ENCODE measurements around the gene MTMR2. TPM values are rescaled to one million over a fixed set of nuclear protein-coding genes. Genes with fewer than 3 reads are reported as not detected.
"Not testable (repeated sequence)": the region's sequence is repeated elsewhere in the genome, so short reads cannot be mapped to it uniquely, and the experiment has no call there.

MTMR2 gene
- total RNA-seq, 1 donor, result 8.3 TPM

DNA sequence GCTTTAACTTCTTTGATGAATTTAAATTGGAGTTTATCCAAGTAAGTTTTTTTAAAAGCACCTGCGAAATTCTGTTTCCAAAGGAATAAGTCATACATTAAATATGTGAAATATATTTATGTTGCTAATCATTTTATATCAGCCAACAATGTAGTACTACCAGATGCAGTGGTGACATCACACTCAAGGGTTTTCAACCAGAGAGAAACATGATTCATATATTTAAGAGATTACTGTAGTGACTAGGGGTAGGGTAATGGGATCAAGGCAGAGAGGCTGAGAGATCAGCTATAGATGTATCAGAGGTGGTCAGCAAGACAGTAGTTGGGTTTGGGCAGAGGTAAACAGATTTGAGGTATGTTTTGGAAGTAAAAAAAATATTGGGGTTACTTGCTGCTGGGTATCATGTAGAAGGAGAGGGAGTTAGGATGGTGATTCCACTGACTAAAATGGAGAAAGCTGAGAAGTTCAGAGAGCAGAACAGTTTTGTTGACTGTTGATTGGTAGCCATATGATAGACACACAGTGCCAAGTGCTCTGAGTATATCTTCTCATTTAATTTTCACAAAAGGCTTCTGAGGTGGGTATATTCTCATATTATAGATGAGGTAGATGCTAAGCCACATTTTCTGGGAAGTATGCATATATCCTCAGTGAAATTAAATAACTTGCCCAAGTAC lies 94.2 kb downstream of the MTMR2 start:
- DNase-seq (ENCODE audit: low read depth in 2 of 3, low spot score in 2 of 3), result no peak

DNA sequence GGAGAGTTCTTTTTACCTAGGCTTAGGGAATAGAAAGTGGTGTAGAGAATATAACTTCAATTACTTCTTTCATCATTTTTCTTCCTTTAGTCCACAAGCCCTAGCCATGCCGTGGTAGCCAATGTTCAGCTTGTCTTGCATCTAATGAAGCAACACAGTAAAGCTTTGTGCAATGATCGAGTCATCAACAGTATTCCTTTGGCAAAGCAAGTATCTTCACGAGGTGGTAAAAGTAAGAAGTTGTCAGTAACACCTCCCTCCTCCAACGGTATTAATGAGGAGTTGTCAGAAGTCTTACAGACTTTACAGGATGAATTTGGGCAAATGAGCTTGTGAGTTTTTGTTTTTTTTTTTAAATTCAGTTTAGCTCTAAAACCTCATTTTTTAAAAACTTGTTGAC lies 96.2 kb downstream of the MTMR2 start:
- DNase-seq (ENCODE audit: low read depth in 2 of 3, low spot score in 2 of 3), result no peak

DNA sequence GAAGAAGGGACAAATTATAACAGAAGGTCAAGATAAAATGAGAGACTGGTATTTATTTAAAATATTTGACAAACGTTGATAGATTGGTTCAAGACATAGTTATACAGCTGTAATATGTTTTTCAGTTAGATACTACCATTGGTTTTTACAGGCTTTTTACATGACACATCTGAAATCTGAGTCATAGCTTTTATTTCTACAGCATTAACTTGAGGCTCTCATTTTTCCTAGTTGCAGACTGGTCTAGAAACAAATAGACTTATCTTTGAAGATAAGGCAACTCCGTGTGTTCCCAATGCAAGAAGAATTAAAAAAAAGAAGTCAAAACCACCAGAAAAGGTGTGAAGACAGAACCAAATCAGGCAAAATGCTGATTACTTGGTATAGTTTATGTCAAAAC lies 102.3 kb downstream of the MTMR2 start:
- DNase-seq (ENCODE audit: low read depth in 2 of 3, low spot score in 2 of 3), result no peak

DNA sequence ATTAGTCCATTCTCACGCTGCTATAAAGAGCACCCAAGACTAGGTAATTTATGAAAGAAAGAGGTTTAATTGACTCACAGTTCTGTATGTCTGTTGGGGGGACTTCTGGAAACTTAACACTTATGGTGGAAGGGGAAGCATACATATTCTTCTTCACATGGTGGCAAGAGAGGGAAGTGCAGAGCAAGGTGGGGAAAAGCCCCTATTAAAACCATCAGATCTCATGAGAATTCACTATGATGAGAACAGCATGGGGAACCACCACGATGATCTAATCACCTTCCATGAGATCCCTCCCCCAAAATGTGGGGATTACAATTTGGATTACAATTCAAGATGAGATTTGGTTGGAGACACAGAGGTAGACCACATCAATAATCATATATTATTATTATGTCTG lies 107.9 kb downstream of the MTMR2 start:
- DNase-seq (ENCODE audit: low read depth in 2 of 3, low spot score in 2 of 3), result peak in 1 of 3 donors; percentile 3

- not testable (repeated sequence) for DNase-seq (ENCODE audit: low read depth in 2 of 3, low spot score in 2 of 3)
Measured at GRCh38 chr11:95811052-95811451, 112.9 kb downstream of the MTMR2 start.

- DNase-seq (ENCODE audit: low read depth in 2 of 3, low spot score in 2 of 3), result not testable (repeated sequence)
Measured at GRCh38 chr11:95806464-95806863, 117.4 kb downstream of the MTMR2 start.

- DNase-seq (ENCODE audit: low read depth in 2 of 3, low spot score in 2 of 3), result no peak
Measured at GRCh38 chr11:95805869-95806268, 118.0 kb downstream of the MTMR2 start.

DNA sequence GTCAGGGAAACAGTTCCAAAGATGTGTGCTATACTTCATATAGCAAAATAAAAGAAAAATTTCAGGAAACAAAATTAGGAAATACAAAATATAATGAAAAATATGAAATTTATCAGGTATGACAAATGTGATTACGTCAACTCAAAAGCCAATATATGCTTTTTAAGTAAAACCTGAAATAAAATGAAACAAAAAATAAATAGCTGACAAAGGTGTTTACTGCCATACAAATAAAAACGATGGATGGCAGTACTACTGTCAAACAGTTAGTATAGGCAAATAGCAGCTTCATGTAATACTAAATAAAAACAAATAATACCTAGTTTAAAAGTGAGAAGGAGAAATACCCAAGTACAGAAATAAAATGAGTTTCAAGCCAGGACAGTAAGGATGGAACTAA lies 119.9 kb downstream of the MTMR2 start:
- DNase-seq (ENCODE audit: low read depth in 2 of 3, low spot score in 2 of 3), result no peak

DNA sequence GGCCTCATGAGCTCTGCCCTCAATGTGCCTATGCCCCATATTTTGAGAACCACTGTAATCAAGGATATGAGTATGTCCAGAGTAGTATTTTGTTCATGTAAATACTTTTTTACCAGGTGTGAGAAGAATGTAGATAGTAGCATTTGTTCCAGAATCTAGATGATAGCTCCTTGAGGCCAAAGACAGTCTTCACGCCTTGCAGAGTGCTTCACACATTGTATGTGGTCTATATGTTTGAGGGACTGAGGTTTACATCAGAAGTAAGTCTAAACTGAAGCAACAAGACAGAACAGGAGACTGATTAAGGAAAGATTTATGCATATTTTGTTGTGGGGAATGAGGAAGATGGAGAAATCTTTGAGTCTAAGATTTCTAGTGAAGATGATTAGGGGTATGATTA lies 121.1 kb downstream of the MTMR2 start:
- no peak for DNase-seq (ENCODE audit: low read depth in 2 of 3, low spot score in 2 of 3)

GRCh38 chr11:95800438-95800837 lies 123.5 kb downstream of the MTMR2 start:
- DNase-seq (ENCODE audit: low read depth in 2 of 3, low spot score in 2 of 3), result no peak

GRCh38 chr11:95799546-95799945 lies 124.4 kb downstream of the MTMR2 start:
- no peak for DNase-seq (ENCODE audit: low read depth in 2 of 3, low spot score in 2 of 3)

DNA sequence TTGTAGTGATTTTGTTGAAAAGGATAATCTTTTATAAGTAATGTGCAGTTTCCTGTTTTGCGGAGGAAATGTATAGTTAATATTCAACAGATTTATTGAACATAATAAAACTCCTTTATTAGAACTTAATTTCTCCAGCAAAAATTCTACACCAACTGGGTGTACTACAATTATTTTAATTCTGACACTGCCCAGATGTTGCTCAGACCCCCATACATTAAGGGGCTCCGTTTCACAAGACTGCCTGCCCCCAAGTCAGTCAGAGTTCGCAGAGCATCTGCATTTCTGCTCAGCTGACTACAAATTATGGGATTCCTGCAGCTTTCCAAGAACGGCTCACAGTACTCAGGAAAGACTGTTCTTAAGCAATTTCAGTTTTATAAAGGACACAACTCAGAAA lies 127.4 kb downstream of the MTMR2 start:
- DNase-seq (ENCODE audit: low read depth in 2 of 3, low spot score in 2 of 3), result no peak

DNA sequence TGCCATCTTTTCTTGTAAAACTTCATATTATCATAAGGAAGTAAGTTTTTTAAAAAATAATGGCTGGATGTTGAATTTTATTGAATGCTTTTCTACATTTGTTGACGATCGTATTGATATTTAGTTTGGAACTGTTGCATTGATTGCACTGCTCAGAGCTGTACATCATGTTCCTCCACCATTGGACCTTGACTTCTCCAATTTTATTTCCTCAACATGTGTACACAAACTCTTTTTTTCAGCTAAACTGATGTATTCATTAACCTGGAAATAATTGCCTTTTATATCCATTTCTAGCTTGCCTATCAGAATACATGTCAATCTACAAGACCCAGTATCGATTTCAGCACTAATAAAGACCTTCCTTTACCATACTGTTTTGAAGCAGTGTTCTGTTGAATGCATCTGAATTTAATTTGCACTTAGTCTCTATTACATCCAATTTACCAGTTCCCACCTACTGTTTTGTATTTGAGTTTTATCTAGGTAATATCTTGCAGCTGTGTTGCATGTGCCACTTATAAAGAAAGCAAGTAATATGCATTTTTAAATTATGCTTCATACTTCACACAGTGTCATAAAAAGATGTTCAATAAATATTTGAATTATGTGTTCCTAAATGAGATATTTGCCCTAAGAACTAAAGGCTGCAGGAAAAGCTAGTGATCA lies 128.1 kb downstream of the MTMR2 start:
- no peak for DNase-seq (ENCODE audit: low read depth in 2 of 3, low spot score in 2 of 3)

DNA sequence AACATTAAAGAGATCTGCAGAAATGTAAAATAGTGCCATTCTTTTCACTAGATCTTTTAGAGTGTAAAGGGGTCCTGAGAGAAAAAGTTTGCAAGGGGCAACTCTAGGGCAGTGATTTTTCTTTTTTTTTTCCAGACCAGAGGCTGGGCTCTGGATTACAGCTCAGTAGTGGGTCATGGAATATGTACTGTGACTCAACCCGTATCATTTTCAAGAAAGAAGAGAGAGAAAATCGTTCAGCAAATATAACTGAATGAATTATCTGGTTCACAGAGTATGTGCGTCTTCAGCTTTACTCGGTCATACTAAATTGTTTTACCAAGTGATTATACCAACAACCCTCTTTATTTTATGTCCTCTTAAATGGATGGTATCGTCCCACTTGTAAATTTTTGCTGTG lies 129.8 kb downstream of the MTMR2 start:
- no peak for DNase-seq (ENCODE audit: low read depth in 2 of 3, low spot score in 2 of 3)

DNA sequence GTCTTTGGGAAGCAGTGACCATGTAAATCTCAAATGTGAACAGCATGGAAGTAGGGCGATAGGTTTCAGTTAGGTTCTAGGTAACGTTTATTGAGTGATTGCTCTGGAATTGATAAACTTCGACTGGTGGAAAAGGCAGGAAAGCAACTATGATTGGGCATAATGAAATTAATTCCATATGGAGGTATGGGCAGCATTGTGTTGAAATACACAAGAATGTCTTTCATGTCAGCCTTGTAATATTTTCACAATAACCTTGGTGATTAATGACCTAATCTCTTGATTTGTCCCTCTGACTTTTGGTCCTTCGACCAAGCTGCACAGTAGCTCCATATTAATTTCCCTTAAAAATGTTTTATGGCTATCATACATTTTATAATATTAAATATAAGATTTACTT lies 130.8 kb downstream of the MTMR2 start:
- DNase-seq (ENCODE audit: low read depth in 2 of 3, low spot score in 2 of 3), result no peak

GRCh38 chr11:95792700-95793099 lies 131.2 kb downstream of the MTMR2 start:
- DNase-seq (ENCODE audit: low read depth in 2 of 3, low spot score in 2 of 3), result no peak

DNA sequence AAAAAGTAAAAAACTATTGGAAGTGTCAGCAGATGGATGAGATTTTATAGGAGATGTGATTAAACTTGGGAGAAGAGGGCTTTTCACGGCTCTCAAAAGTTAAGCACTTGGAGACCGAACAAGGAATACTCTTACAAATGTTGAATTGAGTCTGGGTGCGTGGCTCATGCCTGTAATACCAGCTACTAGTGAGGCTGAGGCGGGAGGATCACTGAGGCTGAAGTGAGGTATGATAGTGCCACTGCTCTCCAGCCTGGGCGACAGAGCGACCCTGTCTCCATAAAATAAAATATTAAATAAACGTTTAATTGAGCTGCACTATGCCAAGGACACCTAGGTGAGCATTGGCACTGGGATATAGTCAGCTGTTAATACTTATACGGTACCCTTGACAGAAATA lies 131.7 kb downstream of the MTMR2 start:
- no peak for DNase-seq (ENCODE audit: low read depth in 2 of 3, low spot score in 2 of 3)

DNA sequence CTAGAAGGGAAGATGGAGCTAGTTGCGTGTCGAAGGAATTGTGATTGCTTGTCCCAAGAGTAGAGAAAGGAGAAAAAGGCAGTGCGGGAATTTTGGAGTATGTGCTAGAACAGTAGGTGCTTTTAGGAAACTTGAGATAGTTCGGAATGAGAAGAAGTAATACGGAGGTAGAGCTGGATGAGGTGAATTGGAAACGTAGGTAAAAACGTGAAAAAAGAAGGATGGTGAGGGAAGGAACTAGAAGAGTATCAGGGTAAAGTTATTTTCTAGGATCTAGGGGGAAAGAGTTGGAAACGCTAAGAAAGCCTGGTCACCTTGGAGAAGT lies 132.2 kb downstream of the MTMR2 start:
- DNase-seq (ENCODE audit: low read depth in 2 of 3, low spot score in 2 of 3), result no peak

DNA sequence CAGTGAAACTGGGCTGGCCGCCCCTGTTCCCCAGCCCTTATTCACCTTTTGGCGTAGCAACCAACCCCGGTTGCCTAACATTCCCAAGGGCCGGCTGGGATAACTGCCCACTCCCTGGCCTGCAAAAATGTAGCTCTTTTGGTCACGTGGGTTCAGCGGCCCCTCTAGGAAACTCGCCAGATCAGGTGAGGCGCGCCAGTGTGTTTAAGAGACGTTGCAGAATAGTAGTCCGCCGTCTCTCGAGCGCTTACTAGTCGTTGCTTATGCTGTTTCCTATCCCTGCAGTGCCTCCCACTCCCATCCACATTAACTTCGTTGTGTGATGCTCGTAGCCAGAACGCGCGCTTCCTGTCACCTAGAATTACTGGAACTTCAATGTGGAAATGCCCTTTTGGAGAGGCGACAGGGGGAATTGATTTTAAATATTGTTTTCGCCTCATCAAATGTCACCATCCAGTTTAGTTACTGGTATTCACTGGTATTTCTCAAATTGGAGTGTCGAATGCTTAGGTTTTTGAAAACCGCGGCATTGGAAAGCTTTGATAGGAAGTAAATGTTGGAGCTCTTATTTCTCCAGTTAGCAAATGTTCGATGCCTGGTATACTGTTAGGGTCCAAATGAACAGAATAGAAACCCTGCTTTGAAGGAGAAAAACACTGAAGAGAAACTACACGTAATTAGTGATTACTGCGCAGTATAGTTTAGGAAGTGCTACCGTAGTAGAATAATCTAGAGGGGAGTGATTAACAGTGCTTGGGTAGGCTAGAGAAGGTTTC lies 132.8 kb downstream of the MTMR2 start:
- DNase-seq (ENCODE audit: low read depth in 2 of 3, low spot score in 2 of 3), result peak in 2 of 3 donors; percentile 59 to 66

GRCh38 chr11:95790123-95790932 lies 133.6 kb downstream of the MTMR2 start, which contains the start of gene CEP57:
CEP57 (plus strand) TSS chr11:95790498; CDS start chr11:95790699, 201 bp downstream.
- peak; percentile 88 to 98 (median 97) for DNase-seq (ENCODE audit: low read depth in 2 of 3, low spot score in 2 of 3)

Data from hematopoietic multipotent progenitor cell (in vitro differentiated cells).